T1000 (cell line): ENCODE measurements around the gene DNAJA4.

Experiments
- DNase-seq: peaks from one replicate; lab custom pipeline; 2025; ENCODE audit warnings: mixed read lengths; lab: John Stamatoyannopoulos, UW

Gene DNAJA4

GRCh38 chr15:78264304-78265136 is at the start of gene DNAJA4:
Gene DNAJA4, plus strand, starts transcription at chr15:78264562. Its CDS starts 202 bp downstream, at chr15:78264764.
- DNase-seq: no peak

- DNase-seq: no peak
Measured at GRCh38 chr15:78216276-78217104, 47.9 kb upstream of the DNAJA4 start.

- no peak for DNase-seq
Measured at GRCh38 chr15:78220713-78221112, 43.6 kb upstream of the DNAJA4 start.

- no peak for DNase-seq
Measured at GRCh38 chr15:78222745-78223395, 41.5 kb upstream of the DNAJA4 start.

GRCh38 chr15:78223396-78224022 is 40.9 kb upstream of the DNAJA4 start:
- no peak for DNase-seq

- DNase-seq: no peak
Measured at GRCh38 chr15:78224023-78224411, 40.3 kb upstream of the DNAJA4 start.

GRCh38 chr15:78225783-78226541 is 38.4 kb upstream of the DNAJA4 start:
- no peak for DNase-seq

GRCh38 chr15:78228356-78228996 is 35.9 kb upstream of the DNAJA4 start:
- DNase-seq: no peak

GRCh38 chr15:78229431-78230406 is 34.6 kb upstream of the DNAJA4 start:
- no peak for DNase-seq

- no peak for DNase-seq
Measured at GRCh38 chr15:78232951-78233350, 31.4 kb upstream of the DNAJA4 start.

- no peak for DNase-seq
Measured at GRCh38 chr15:78233496-78233895, 30.9 kb upstream of the DNAJA4 start.

GRCh38 chr15:78234515-78235040 is 29.8 kb upstream of the DNAJA4 start, which contains the start of gene ACSBG1:
Gene ACSBG1, minus strand, starts transcription at chr15:78234565. Its CDS starts 64 bp downstream, at chr15:78234501.
- no peak for DNase-seq

GRCh38 chr15:78236491-78236890 is 27.9 kb upstream of the DNAJA4 start:
- DNase-seq: no peak

- no peak for DNase-seq
Measured at GRCh38 chr15:78237146-78237545, 27.2 kb upstream of the DNAJA4 start.

- DNase-seq: no peak
Measured at GRCh38 chr15:78239811-78240210, 24.6 kb upstream of the DNAJA4 start.

GRCh38 chr15:78241017-78241416 is 23.3 kb upstream of the DNAJA4 start:
- DNase-seq: peak; percentile 49

GRCh38 chr15:78242128-78242527 is 22.2 kb upstream of the DNAJA4 start:
- DNase-seq: no peak

GRCh38 chr15:78243058-78243457 is 21.3 kb upstream of the DNAJA4 start:
- no peak for DNase-seq

- no peak for DNase-seq
Measured at GRCh38 chr15:78243491-78243941, 20.8 kb upstream of the DNAJA4 start.
